Bladder microvascular endothelial cell (primary cell): Measurements from ENCODE around the gene USHBP1. TPM values are rescaled to one million over a fixed set of nuclear protein-coding genes. Genes with fewer than 3 reads are reported as not detected.

Experiments used
- total RNA-seq: library from RNA; depleted of rRNA; stranded (reverse); fragments of >200 nt; gene quantifications from 2 replicates; pipeline ENCODE4 v1.2.3, GENCODE V29; 2014

The USHBP1 gene
- total RNA-seq: 27.4 and 34.0 TPM in 2 replicates

GRCh38 chr19:17264641-17264979, at the start of gene USHBP1:
USHBP1 (minus strand) TSS chr19:17264745; CDS start chr19:17264299, 446 bp downstream.

GRCh38 chr19:17309198-17309964, 44.8 kb upstream of the USHBP1 start, which contains the start of gene DDA1:
DDA1 (plus strand) TSS chr19:17309563; CDS start chr19:17309655, 92 bp downstream.

GRCh38 chr19:17305517-17306284, 41.2 kb upstream of the USHBP1 start, which contains the start of gene MRPL34:
MRPL34 (plus strand) TSS chr19:17305872; CDS start chr19:17305893, 21 bp downstream.

GRCh38 chr19:17303167-17303939, 38.8 kb upstream of the USHBP1 start, which contains the start of gene ABHD8:
ABHD8 (minus strand) TSS chr19:17303425; CDS start chr19:17301616, 1,809 bp downstream.

GRCh38 chr19:17281391-17282304, 17.1 kb upstream of the USHBP1 start, which contains the start of gene ANKLE1:
ANKLE1 (plus strand) TSS chr19:17281901; CDS start chr19:17281921, 20 bp downstream.

GRCh38 chr19:17266975-17267788, 2.6 kb upstream of the USHBP1 start, which contains the start of gene BABAM1:
BABAM1 (plus strand) TSS chr19:17267443; CDS start chr19:17268807, 1,364 bp downstream.

GRCh38 chr19:17245535-17245984, 19.0 kb downstream of the USHBP1 start, which contains the start of gene NR2F6:
NR2F6 (minus strand) TSS chr19:17245919; CDS start chr19:17245220, 699 bp downstream.

GRCh38 chr19:17226002-17226933, 38.3 kb downstream of the USHBP1 start, which contains the start of gene OCEL1:
OCEL1 (plus strand) TSS chr19:17226226; CDS start chr19:17226248, 22 bp downstream.

GRCh38 chr19:17215127-17215971, 49.2 kb downstream of the USHBP1 start, which contains the start of gene USE1:
USE1 (plus strand) TSS chr19:17215357; CDS start chr19:17215406, 49 bp downstream.

Other genes with a start within 250 kb of the USHBP1 start
- 1.5 and 2.7 TPM in 2 replicates for gene CPAMD8, start 237.9 kb downstream of the USHBP1 start, total RNA-seq
- 3.8 and 4.2 TPM in 2 replicates for gene HAUS8, start 189.3 kb downstream of the USHBP1 start, total RNA-seq
- 38.7 and 75.2 TPM in 2 replicates for gene MYO9B, start 189.0 kb downstream of the USHBP1 start, total RNA-seq
- 12.8 and 22.0 TPM in 2 replicates for gene USE1, start 49.4 kb downstream of the USHBP1 start, total RNA-seq
- gene OCEL1, start 38.5 kb downstream of the USHBP1 start, total RNA-seq: 1.5 and 2.1 TPM in 2 replicates
- gene NR2F6, start 18.8 kb downstream of the USHBP1 start, total RNA-seq: 29.3 and 39.3 TPM in 2 replicates
- gene BABAM1, start 2.7 kb upstream of the USHBP1 start, total RNA-seq: 91.3 and 113 TPM in 2 replicates
- 0.49 and 0.76 TPM in 2 replicates for gene ANKLE1, start 17.2 kb upstream of the USHBP1 start, total RNA-seq
- gene ABHD8, start 38.7 kb upstream of the USHBP1 start, total RNA-seq: 5.2 and 7.2 TPM in 2 replicates
- gene MRPL34, start 41.1 kb upstream of the USHBP1 start, total RNA-seq: 16.3 and 24.4 TPM in 2 replicates
- gene DDA1, start 44.8 kb upstream of the USHBP1 start, total RNA-seq: 14.4 and 38.8 TPM in 2 replicates
- 2.4 and 6.1 TPM in 2 replicates for gene ANO8, start 70.1 kb upstream of the USHBP1 start, total RNA-seq
- gene GTPBP3, start 72.8 kb upstream of the USHBP1 start, total RNA-seq: 10.4 and 32.6 TPM in 2 replicates
- 11.8 and 12.5 TPM in 2 replicates for gene PLVAP, start 112.6 kb upstream of the USHBP1 start, total RNA-seq
- not detected in 2 replicates for gene CCDC194, start 129.5 kb upstream of the USHBP1 start, total RNA-seq
- gene BST2, start 140.9 kb upstream of the USHBP1 start, total RNA-seq: 36.9 and 54.1 TPM in 2 replicates
- gene MVB12A, start 155.3 kb upstream of the USHBP1 start, total RNA-seq: 20.9 and 36.8 TPM in 2 replicates
- not detected in 2 replicates for gene TMEM221, start 183.9 kb upstream of the USHBP1 start, total RNA-seq
- not detected in 2 replicates for gene NXNL1, start 196.2 kb upstream of the USHBP1 start, total RNA-seq
- 10.0 and 30.6 TPM in 2 replicates for gene SLC27A1, start 205.8 kb upstream of the USHBP1 start, total RNA-seq
- 49.5 and 52.9 TPM in 2 replicates for gene PGLS, start 246.9 kb upstream of the USHBP1 start, total RNA-seq